ENCODE results near the gene HOXB3.
"Not testable (repeated sequence)": the region's sequence is repeated elsewhere in the genome, so short reads cannot be mapped to it uniquely, and the experiment has no call there.

GRCh38 chr17:48509708-48510107, 80.3 kb downstream of the HOXB3 start:
- not testable (repeated sequence) for TF ChIP-seq POLR2A (IDR thresholded peaks at IDR 0.05; ENCODE audit: insufficient read depth in 1 of 2, low read depth in 2 of 2, low read length in 2 of 2); DBP (CRISPR knock-in tag; IDR thresholded peaks at IDR 0.05; ENCODE audit: not compliant biosample characterization); TEAD2 (CRISPR knock-in tag; IDR thresholded peaks at IDR 0.05); ZNF710 (CRISPR knock-in tag; IDR thresholded peaks at IDR 0.05; ENCODE audit: borderline replicate concordance); CREB1 (IDR thresholded peaks at IDR 0.05); CREB1 (CRISPR knock-in tag; IDR thresholded peaks at IDR 0.05); TARDBP (CRISPR knock-in tag; IDR thresholded peaks at IDR 0.05); ZNF747 (CRISPR knock-in tag; IDR thresholded peaks at IDR 0.05; ENCODE audit: borderline replicate concordance); POLR2AphosphoS5 (IDR thresholded peaks at IDR 0.05; ENCODE audit: low read depth, low read length); SMAD1 (CRISPR knock-in tag; IDR thresholded peaks at IDR 0.05; ENCODE audit: borderline replicate concordance, low read depth); PAWR (CRISPR knock-in tag; IDR thresholded peaks at IDR 0.05; ENCODE audit: borderline replicate concordance); TP53 (CRISPR knock-in tag; conservative IDR thresholded peaks at IDR 0.05)
